Effector CD4-positive, alpha-beta T cell (primary cell): Measurements from ENCODE around the gene ABCB10.
"Not testable (repeated sequence)": the region's sequence is repeated elsewhere in the genome, so short reads cannot be mapped to it uniquely, and the experiment has no call there.

Source experiments
- DNase-seq: peaks from one replicate; pipeline ENCODE4 v3.0.0-alpha.2; 2020
- total RNA-seq: gene quantifications from one replicate; lab custom pipeline; 2026; lab: John Stamatoyannopoulos, UW

Gene ABCB10
- 62.3 reads per million, percentile 73 among the genes with 10 or more reads in this experiment for total RNA-seq

GRCh38 chr1:229558460-229559335 lies at the start of gene ABCB10:
TSS of gene ABCB10 (minus strand) at chr1:229558707. CDS start at chr1:229558652, 55 bp downstream.
- DNase-seq = peak; percentile 72

- DNase-seq = no peak
Observed at GRCh38 chr1:229607370-229607769, 48.9 kb upstream of the ABCB10 start.

- DNase-seq = no peak
Observed at GRCh38 chr1:229603371-229604005, 45.0 kb upstream of the ABCB10 start.

GRCh38 chr1:229600229-229600628 lies 41.7 kb upstream of the ABCB10 start:
- DNase-seq = no peak

GRCh38 chr1:229599218-229599954 lies 40.9 kb upstream of the ABCB10 start:
- no peak for DNase-seq

GRCh38 chr1:229597877-229598276 lies 39.4 kb upstream of the ABCB10 start:
- no peak for DNase-seq

GRCh38 chr1:229596925-229597699 lies 38.6 kb upstream of the ABCB10 start:
- no peak for DNase-seq

- DNase-seq = not testable (repeated sequence)
Observed at GRCh38 chr1:229595876-229596275, 37.4 kb upstream of the ABCB10 start.

GRCh38 chr1:229594227-229595008 lies 35.9 kb upstream of the ABCB10 start:
- no peak for DNase-seq

GRCh38 chr1:229593800-229594199 lies 35.3 kb upstream of the ABCB10 start:
- no peak for DNase-seq

- no peak for DNase-seq
Observed at GRCh38 chr1:229590119-229590518, 31.6 kb upstream of the ABCB10 start.

- DNase-seq = no peak
Observed at GRCh38 chr1:229585338-229585737, 26.8 kb upstream of the ABCB10 start.

- no peak for DNase-seq
Observed at GRCh38 chr1:229582715-229583114, 24.2 kb upstream of the ABCB10 start.

- no peak for DNase-seq
Observed at GRCh38 chr1:229582011-229582694, 23.6 kb upstream of the ABCB10 start.

GRCh38 chr1:229581485-229581884 lies 23.0 kb upstream of the ABCB10 start:
- no peak for DNase-seq

GRCh38 chr1:229579059-229579673 lies 20.7 kb upstream of the ABCB10 start:
- DNase-seq = no peak

- no peak for DNase-seq
Observed at GRCh38 chr1:229578168-229579058, 19.9 kb upstream of the ABCB10 start.

- no peak for DNase-seq
Observed at GRCh38 chr1:229574679-229575442, 16.4 kb upstream of the ABCB10 start.

GRCh38 chr1:229572286-229572685 lies 13.8 kb upstream of the ABCB10 start:
- no peak for DNase-seq
